GM12801 (cell line): ENCODE data around the gene CTCF.

Source experiments
- CTCF ChIP-seq: IDR thresholded peaks from one replicate; pipeline ENCODE4 v1.5.1; 2011; ENCODE audit warnings: control low read depth; ENCODE audit not compliant: insufficient read length; ENCODE audit errors: extremely low read depth

The CTCF gene

GRCh38 chr16:67685388-67686112 lies 123.2 kb downstream of the CTCF start:
- no peak for TF ChIP-seq CTCF
